Astrocyte (in vitro differentiated cells and primary cell): Measurements from ENCODE around the gene OXT. TPM values are rescaled to one million over a fixed set of nuclear protein-coding genes. Genes with fewer than 3 reads are reported as not detected.
A peak's percentile ranks its signal among the peaks of the same experiment; 100 is the strongest.

Experiments
- DNase-seq: peaks from one replicate; pipeline ENCODE4 v3.0.0-alpha.2; 2010; ENCODE audit warnings: low read depth
- FAIRE-seq: peaks from 2 replicates; lab custom pipeline; 2011; peaks lifted over from hg19 to GRCh38; lab: Jason Lieb, UNC
- H2AFZ ChIP-seq: 2 replicates; pipeline ENCODE4 v1.6.0; 2012; ENCODE audit warnings: low read depth, low read length, inconsistent platforms
- H3K27ac ChIP-seq: 2 replicates; pipeline ENCODE4 v1.5.1; 2011; ENCODE audit warnings: low read depth, low read length, inconsistent platforms
- H3K27me3 ChIP-seq: 2 replicates; pipeline ENCODE4 v1.6.0; 2011; ENCODE audit warnings: low read length, inconsistent platforms; ENCODE audit not compliant: insufficient read depth
- H3K36me3 ChIP-seq: 2 replicates; pipeline ENCODE4 v1.5.1; 2011; ENCODE audit warnings: low read length, inconsistent platforms; ENCODE audit not compliant: insufficient read depth
- H3K4me1 ChIP-seq: 2 replicates; pipeline ENCODE4 v1.5.1; 2011; ENCODE audit warnings: low read length, inconsistent platforms; ENCODE audit not compliant: insufficient read depth
- H3K4me2 ChIP-seq: 2 replicates; pipeline ENCODE4 v1.6.0; 2012; ENCODE audit warnings: low read length, inconsistent platforms
- H3K4me3 ChIP-seq: 2 replicates; pipeline ENCODE4 v1.5.1; 2011; ENCODE audit warnings: low read depth, mild to moderate bottlenecking, low read length, inconsistent platforms; ENCODE audit not compliant: insufficient read depth
- H3K79me2 ChIP-seq: 2 replicates; pipeline ENCODE4 v1.6.0; 2012; ENCODE audit warnings: mild to moderate bottlenecking, low read length, inconsistent platforms; ENCODE audit not compliant: insufficient read depth
- H3K9ac ChIP-seq: 2 replicates; pipeline ENCODE4 v1.6.0; 2012; ENCODE audit warnings: mild to moderate bottlenecking, low read length, inconsistent platforms
- H3K9me3 ChIP-seq: 2 replicates; pipeline ENCODE4 v1.5.1; 2012; ENCODE audit warnings: low read depth, mild to moderate bottlenecking, low read length, inconsistent platforms; ENCODE audit not compliant: insufficient read depth
- H4K20me1 ChIP-seq: 2 replicates; pipeline ENCODE4 v1.6.0; 2012; ENCODE audit warnings: low read length, inconsistent platforms; ENCODE audit not compliant: insufficient read depth
- H3K27ac Mint-ChIP-seq: one replicate; pipeline ENCODE4 v1.8.0; 2021; ENCODE audit warnings: mild to moderate bottlenecking, mixed read lengths; ENCODE audit not compliant: unreplicated experiment
- H3K27me3 Mint-ChIP-seq: one replicate; pipeline ENCODE4 v1.8.0; 2021; ENCODE audit warnings: low read depth, mixed read lengths; ENCODE audit not compliant: unreplicated experiment
- H3K36me3 Mint-ChIP-seq: one replicate; pipeline ENCODE4 v1.8.0; 2021; ENCODE audit warnings: low read depth, mixed read lengths; ENCODE audit not compliant: unreplicated experiment
- H3K4me1 Mint-ChIP-seq: one replicate; pipeline ENCODE4 v1.8.0; 2021; ENCODE audit warnings: low read depth, mixed read lengths; ENCODE audit not compliant: unreplicated experiment
- H3K4me3 Mint-ChIP-seq: one replicate; pipeline ENCODE4 v1.8.0; 2021; ENCODE audit warnings: mild to moderate bottlenecking, moderate library complexity, mixed read lengths; ENCODE audit not compliant: unreplicated experiment
- H3K9me3 Mint-ChIP-seq: one replicate; pipeline ENCODE4 v1.8.0; 2021; ENCODE audit warnings: mild to moderate bottlenecking, mixed read lengths; ENCODE audit not compliant: unreplicated experiment
- EZH2 ChIP-seq: IDR thresholded peaks from 2 replicates; pipeline ENCODE4 v1.6.1; 2012; ENCODE audit warnings: mild to moderate bottlenecking, low read length, inconsistent platforms; ENCODE audit not compliant: insufficient read depth
- total RNA-seq: library from RNA; stranded (reverse); gene quantifications from 2 replicates; pipeline ENCODE4 v1.2.1, GENCODE V29; 2021
- TF ChIP-seq, protein P1 (sequence below): IDR thresholded peaks from 2 replicates; pipeline ENCODE4 v1.5.1; 2011; ENCODE audit warnings: low read depth, mild to moderate bottlenecking, inconsistent platforms, low read length, moderate library complexity; ENCODE audit not compliant: insufficient read depth

OXT gene
- total RNA-seq, 1 donor from 2014 or later, result not detected

DNA sequence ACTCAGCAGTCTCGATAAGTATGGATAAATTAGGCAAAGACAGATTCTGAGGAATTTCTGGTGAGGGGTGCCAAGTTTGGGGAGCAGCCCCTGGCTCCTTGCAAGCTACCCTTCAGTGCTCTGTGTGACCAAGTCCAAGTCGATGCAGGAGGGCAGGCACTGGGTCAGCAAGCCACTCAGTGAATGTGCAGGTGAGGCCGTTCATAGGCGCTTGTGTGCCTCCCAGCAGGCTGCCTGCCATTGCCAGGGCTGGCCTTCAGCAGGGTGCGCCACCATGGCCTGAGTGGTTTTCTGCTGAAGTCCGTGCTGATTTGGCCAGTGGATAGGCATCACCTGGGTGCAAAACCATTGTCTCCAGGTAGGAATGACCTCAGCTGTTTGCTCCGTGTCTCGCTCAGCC, 31.3 kb upstream of the OXT start:
- no peaks in the 10 kb centered on the region for H3K27me3 Mint-ChIP-seq
- H4K20me1 ChIP-seq, result no peaks in the 10 kb centered on the region
- no peak overlapping the region for H3K9ac ChIP-seq
- H3K27ac ChIP-seq, result no peak overlapping the region
- no peaks in the 10 kb centered on the region for H3K9me3 Mint-ChIP-seq
- no peak overlapping the region for H3K27ac Mint-ChIP-seq
- H3K4me3 Mint-ChIP-seq, result no peak overlapping the region
- H2AFZ ChIP-seq, result no peak overlapping the region
- H3K4me1 ChIP-seq, result peaks cover 7% of the 10 kb centered on the region
- FAIRE-seq (no peak), DNase-seq (no peak)
- peaks cover 2% of the 10 kb centered on the region for H3K4me1 Mint-ChIP-seq
- H3K27me3 ChIP-seq, result no peaks in the 10 kb centered on the region
- no peak overlapping the region for H3K4me3 ChIP-seq
- TF ChIP-seq EZH2, result no peak
- TF ChIP-seq, protein P1, sequence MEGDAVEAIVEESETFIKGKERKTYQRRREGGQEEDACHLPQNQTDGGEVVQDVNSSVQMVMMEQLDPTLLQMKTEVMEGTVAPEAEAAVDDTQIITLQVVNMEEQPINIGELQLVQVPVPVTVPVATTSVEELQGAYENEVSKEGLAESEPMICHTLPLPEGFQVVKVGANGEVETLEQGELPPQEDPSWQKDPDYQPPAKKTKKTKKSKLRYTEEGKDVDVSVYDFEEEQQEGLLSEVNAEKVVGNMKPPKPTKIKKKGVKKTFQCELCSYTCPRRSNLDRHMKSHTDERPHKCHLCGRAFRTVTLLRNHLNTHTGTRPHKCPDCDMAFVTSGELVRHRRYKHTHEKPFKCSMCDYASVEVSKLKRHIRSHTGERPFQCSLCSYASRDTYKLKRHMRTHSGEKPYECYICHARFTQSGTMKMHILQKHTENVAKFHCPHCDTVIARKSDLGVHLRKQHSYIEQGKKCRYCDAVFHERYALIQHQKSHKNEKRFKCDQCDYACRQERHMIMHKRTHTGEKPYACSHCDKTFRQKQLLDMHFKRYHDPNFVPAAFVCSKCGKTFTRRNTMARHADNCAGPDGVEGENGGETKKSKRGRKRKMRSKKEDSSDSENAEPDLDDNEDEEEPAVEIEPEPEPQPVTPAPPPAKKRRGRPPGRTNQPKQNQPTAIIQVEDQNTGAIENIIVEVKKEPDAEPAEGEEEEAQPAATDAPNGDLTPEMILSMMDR, result no peak
- H3K4me2 ChIP-seq, result no peak overlapping the region
- H3K79me2 ChIP-seq, result no peaks in the 10 kb centered on the region
- H3K36me3 ChIP-seq, result peaks cover 15% of the 10 kb centered on the region
- H3K9me3 ChIP-seq, result no peaks in the 10 kb centered on the region
- H3K36me3 Mint-ChIP-seq, result peaks cover 27% of the 10 kb centered on the region

DNA sequence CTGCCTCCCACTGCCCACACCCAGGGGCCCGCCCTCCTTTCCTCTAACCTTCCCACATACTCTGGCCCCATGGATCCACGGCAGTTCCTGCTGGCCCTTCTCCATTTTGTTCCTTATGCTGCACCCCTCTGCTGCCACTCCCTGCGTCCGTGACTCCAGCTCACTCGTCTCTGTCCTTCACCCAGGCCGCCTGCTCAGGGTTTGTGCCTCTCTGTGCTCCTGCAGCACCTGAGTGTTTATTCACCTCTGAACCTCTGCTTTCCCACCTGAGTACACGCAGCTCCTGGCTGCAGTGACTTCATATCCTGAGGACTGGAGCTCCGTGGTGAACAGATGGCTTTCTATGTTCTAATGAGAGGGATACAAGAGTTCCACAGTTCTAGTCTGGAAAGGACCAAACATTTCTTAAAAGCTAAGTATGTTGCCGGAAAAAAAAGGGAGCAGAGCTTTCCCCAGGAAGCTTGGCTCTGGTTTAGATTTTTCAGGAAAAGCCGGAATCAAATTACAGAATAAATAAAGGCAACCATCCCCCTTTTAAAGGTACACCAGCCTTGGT, 29.5 kb upstream of the OXT start:
- Histone ChIP-seq H2AFZ (no peak overlapping the region), H3K4me1 (peaks cover 13% of the 10 kb centered on the region), H3K9me3 (no peaks in the 10 kb centered on the region), H3K79me2 (peaks cover 4% of the 10 kb centered on the region), H3K9ac (no peak overlapping the region), H3K4me3 (no peak overlapping the region), H3K27ac (no peak overlapping the region), H3K4me2 (peak overlapping the region; percentile 71), H3K27me3 (no peaks in the 10 kb centered on the region), H4K20me1 (no peaks in the 10 kb centered on the region), H3K36me3 (peaks cover 7% of the 10 kb centered on the region)
- Mint-ChIP-seq H3K4me3 (no peak overlapping the region), H3K36me3 (peaks cover 22% of the 10 kb centered on the region), H3K27ac (peak overlapping the region; percentile 26), H3K27me3 (no peaks in the 10 kb centered on the region), H3K9me3 (no peaks in the 10 kb centered on the region), H3K4me1 (peaks cover 8% of the 10 kb centered on the region)
- no peak for TF ChIP-seq EZH2
- TF ChIP-seq, protein P1, result no peak
- DNase-seq (no peak), FAIRE-seq (no peak)

DNA sequence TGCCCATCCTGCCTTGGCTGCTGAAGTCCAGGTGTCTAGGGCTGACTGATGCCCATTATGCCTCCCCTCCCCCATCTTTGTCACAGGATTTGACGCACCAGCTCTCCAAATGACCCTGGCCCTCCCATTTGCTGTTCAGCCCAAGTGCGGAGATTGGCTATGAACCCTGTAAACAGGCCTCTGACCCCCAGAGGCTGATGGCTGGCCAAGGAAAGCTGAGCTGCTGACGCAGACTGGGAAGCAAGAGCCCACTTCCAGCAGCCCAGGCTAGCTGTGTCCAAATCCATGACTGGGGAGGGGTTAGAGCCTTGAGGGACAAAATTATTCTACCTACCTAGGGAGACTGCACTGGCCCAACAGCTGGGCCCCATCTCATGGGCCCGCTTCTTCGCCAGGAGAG, 28.8 kb upstream of the OXT start:
- no peak for TF ChIP-seq EZH2
- TF ChIP-seq, protein P1, result no peak
- Histone ChIP-seq H3K9ac (no peak overlapping the region), H3K9me3 (no peaks in the 10 kb centered on the region), H3K4me1 (peaks cover 15% of the 10 kb centered on the region), H3K4me3 (no peak overlapping the region), H3K79me2 (peaks cover 9% of the 10 kb centered on the region), H3K27ac (no peak overlapping the region), H3K4me2 (no peak overlapping the region), H4K20me1 (peaks cover 3% of the 10 kb centered on the region), H3K36me3 (peaks cover 4% of the 10 kb centered on the region), H2AFZ (no peak overlapping the region), H3K27me3 (no peaks in the 10 kb centered on the region)
- Mint-ChIP-seq H3K27ac (no peak overlapping the region), H3K9me3 (no peaks in the 10 kb centered on the region), H3K4me3 (no peak overlapping the region), H3K27me3 (no peaks in the 10 kb centered on the region), H3K4me1 (peaks cover 8% of the 10 kb centered on the region), H3K36me3 (peaks cover 22% of the 10 kb centered on the region)
- DNase-seq (no peak), FAIRE-seq (no peak)
